GM18498 (cell line): Measurements from ENCODE around the gene CAPN3.

Experiments used
- ATAC-seq: cut with Tn5 transposase; IDR thresholded peaks from one replicate; pipeline ENCODE4 v1.9.1; 2021; ENCODE audit warnings: mild to moderate bottlenecking, moderate library complexity; ENCODE audit not compliant: unreplicated experiment

Gene CAPN3

DNA sequence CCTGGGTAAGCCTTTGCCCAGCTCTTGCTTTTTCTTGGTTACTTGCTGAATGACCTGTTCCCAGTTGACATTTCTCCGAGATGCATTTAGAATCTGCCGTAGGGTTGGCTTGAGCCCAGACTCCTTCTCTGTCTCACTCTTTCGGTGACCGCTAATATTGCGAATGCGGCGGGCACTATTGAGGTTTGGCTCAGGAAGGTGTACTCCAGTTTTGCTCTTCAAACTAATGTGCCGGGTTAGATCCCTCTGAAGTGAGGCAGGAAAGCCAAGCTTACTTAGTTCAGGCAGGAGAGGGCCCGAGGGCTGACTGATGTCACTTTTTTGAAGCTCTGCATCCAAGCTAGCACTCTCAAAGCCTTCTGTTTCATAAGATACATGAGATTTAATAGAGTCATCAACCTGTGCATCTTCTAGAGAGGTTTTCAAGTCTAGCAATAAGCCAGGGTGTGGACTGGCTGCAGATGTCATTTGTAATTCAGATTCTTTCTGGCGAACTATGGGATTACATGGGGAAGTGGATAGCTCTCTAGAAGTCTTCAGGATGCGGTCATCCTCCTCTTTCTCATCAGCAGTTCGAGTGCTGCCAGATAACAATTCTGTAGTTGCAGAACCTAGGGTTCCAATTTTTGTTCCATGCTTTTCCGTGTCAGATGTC, 90.6 kb downstream of the CAPN3 start:
- ATAC-seq, result no peak

DNA sequence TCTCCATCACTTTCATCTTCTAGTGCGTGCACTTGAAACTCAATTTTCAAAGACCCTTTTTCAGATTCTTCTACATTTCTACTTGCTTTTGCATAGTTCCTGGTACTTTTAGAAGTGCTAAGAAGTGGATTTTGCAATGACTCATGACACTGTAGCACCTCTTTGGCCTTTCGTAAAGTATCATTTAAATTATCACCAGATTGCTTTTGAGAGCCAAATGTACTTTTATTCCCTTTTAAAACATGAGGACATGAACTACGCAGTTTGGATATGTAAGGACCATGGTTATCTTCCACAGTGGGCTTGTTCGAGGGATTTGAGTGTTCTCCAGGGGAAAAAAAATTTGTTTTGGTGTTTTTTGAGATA, 91.1 kb downstream of the CAPN3 start:
- no peak for ATAC-seq

GRCh38 chr15:42453826-42454225, 94.5 kb downstream of the CAPN3 start:
- no peak for ATAC-seq

- no peak for ATAC-seq
Measured at GRCh38 chr15:42456531-42456930, 97.2 kb downstream of the CAPN3 start.

GRCh38 chr15:42456971-42457370, 97.7 kb downstream of the CAPN3 start:
- ATAC-seq, result no peak

DNA sequence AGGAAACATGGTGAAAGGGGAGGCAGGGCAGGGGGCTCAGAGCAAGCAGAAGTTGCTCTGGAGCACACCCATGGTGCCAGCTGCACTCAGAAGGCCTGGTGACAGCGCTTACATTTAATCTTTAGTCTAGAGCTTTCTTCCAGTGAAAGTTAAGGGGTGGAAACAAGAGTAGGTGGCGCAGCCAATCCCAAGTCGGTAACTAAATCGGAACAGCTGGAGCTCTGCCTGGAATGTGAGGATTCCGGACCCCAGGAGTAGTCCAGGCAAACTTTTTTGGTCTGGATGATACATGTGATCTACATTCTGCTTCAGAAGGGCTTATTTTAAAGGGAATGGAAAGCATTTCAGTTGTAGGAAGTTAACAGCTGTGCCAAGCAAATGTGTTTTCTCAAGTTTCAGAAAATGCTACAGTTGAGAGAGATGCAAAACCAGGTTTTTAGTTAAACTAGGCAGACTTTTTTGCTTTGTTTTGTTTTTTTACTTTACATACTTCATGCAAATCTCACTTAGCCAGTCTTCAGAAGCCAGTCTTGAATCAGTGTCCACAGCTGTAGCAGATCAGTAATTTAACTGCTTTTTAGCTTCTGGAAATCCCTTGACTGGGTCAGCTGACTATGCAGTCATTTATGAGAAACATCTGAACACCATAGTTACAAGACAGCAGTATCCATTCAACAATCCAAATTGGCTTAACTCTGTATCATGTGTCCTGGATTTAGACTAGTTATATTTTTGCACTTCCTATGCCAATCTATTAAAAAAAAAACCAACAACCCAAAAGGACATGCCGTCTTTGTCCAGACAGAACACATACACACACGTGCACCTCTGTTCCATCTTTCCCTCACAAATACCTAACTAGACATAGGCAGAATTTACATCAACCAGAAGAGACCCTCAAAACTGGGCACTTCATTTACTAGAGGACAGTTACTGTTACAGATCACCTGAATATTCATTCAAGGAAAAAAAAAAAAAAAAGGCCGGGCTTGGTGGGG, 98.4 kb downstream of the CAPN3 start:
- no peak for ATAC-seq

- no peak for ATAC-seq
Measured at GRCh38 chr15:42461261-42461660, 102.0 kb downstream of the CAPN3 start.
